Measurements from ENCODE around the gene SYNGAP1. TPM values are rescaled to one million over a fixed set of nuclear protein-coding genes. Genes with fewer than 3 reads are reported as not detected.

Gene SYNGAP1
- total and polyA plus RNA-seq, 2 of the 4 experiments (the other 2 are of a cell fraction) = 1.4 to 17.0 TPM

GRCh38 chr6:33437666-33438065, 17.8 kb downstream of the SYNGAP1 start:
- CTCF ChIA-PET = no interaction called here
- no peak for DNase-seq

More at GRCh38 chr6:33437666-33438065, 17.8 kb downstream of the SYNGAP1 start:
- Histone ChIP-seq H2AK5ac (ENCODE audit: low read depth, low read length) (no peak overlapping the region), H2BK15ac (ENCODE audit: low read depth, low read length) (no peak overlapping the region), H2AK9ac (replicated peaks; ENCODE audit: low read depth, low read length, poor library complexity) (no peak overlapping the region), H4K20me1 (ENCODE audit: insufficient read depth, low read length) (peaks cover 6% of the 10 kb centered on the region; the same call in 1 of the 2 replicates), H3K9me1 (ENCODE audit: insufficient read depth, low read length) (peaks cover 10% of the 10 kb centered on the region), H3K4me1 (ENCODE audit: control insufficient read depth, insufficient read depth, low read length) (peaks cover 8% of the 10 kb centered on the region), H2BK20ac (ENCODE audit: low read depth, low read length) (no peak overlapping the region), H3K4ac (ENCODE audit: low read depth, low read length) (no peak overlapping the region), H2BK120ac (ENCODE audit: low read depth, low read length) (no peak overlapping the region), H3K9me3 (ENCODE audit: control insufficient read depth, insufficient read depth, low read length) (no peaks in the 10 kb centered on the region), H3K4me2 (ENCODE audit: low read depth, low read length) (no peak overlapping the region), H3K79me1 (ENCODE audit: low read depth in 1 of 2, low read length in 2 of 2) (peaks cover 12 to 27% of the 10 kb centered on the region in 2 experiments), H3K18ac (ENCODE audit: low read depth, low read length) (no peak overlapping the region), H3K14ac (replicated peaks; ENCODE audit: low read depth, low read length) (no peak overlapping the region), H3K36me3 (ENCODE audit: control insufficient read depth, insufficient read depth, low read length) (peaks cover 62% of the 10 kb centered on the region), H3K56ac (ENCODE audit: extremely low read depth, insufficient read depth, low read length) (no peak overlapping the region), H2AFZ (replicated peaks; ENCODE audit: low read length, poor library complexity) (no peak overlapping the region), H3K23ac (ENCODE audit: low read depth, low read length) (no peak overlapping the region), H4K91ac (ENCODE audit: insufficient read depth, low read depth, low read length) (no peak overlapping the region), H4K8ac (ENCODE audit: low read depth in 2 of 2, low read length in 2 of 2) (no peak overlapping the region), H4K5ac (ENCODE audit: low read depth, low read length) (no peak overlapping the region), H3K27me3 (ENCODE audit: control insufficient read depth, insufficient read depth, low read length) (no peaks in the 10 kb centered on the region), H3K9ac (ENCODE audit: low read depth, low read length) (no peak overlapping the region), H3K4me3 (ENCODE audit: insufficient read depth, low read depth, low read length) (no peak overlapping the region), H2BK5ac (ENCODE audit: low read depth, low read length, poor library complexity, severe bottlenecking) (no peak overlapping the region), H3K27ac (ENCODE audit: insufficient read depth, low read length) (no peak overlapping the region)
- WGBS, 2 experiments (ENCODE audit: extremely low coverage in 2 of 2, insufficient read length in 1 of 2) = 97% methylated on average over 9 of the region's 18 CpGs; no CpG with 5 or more reads in 1 of the 2 experiments
- ATAC-seq (ENCODE audit: low read depth) = no peak
- POLR2A ChIA-PET (ENCODE audit: unreplicated experiment) = no interaction called here
- dilution Hi-C loops (cut with HindIII; ENCODE audit: low sequenced_read_pairs, unreplicated experiment) (no loop called here), intact Hi-C loops (cut with micrococcal nuclease) (no loop called here), in situ Hi-C loops (cut with MboI; ENCODE audit: low sequenced_read_pairs) (no loop called here)
- TF ChIP-seq SMC3 (IDR thresholded peaks at IDR 0.05; ENCODE audit: low read depth, low read length) = no peak
- TF ChIP-seq CHD1 (IDR thresholded peaks at IDR 0.05; ENCODE audit: low read depth, low read length) = no peak
- no peak for TF ChIP-seq RFX5 (IDR thresholded peaks at IDR 0.05; ENCODE audit: low read depth, low read length)
- TF ChIP-seq MAFK (IDR thresholded peaks at IDR 0.05; ENCODE audit: low read depth, low read length) = no peak
- no peak for TF ChIP-seq CEBPB (IDR thresholded peaks at IDR 0.05; ENCODE audit: low read depth, low read length)
- no peak for TF ChIP-seq CTCF (conservative IDR thresholded peaks at IDR 0.05; ENCODE audit: low read depth, low read length)
- TF ChIP-seq RCOR1 (IDR thresholded peaks at IDR 0.05; ENCODE audit: insufficient replicate concordance, low read length) = no peak
- BruUV-seq (replicated peaks) = no TSS peak
